GM21825 (cell line): ENCODE results near the gene C12orf54.
"Not testable (repeated sequence)": the region's sequence is repeated elsewhere in the genome, so short reads cannot be mapped to it uniquely, and the experiment has no call there.

Experiments used
- ATAC-seq: cut with Tn5 transposase; IDR thresholded peaks from one replicate; pipeline ENCODE4 v1.9.1; 2021; ENCODE audit warnings: mild to moderate bottlenecking, moderate library complexity; ENCODE audit not compliant: unreplicated experiment

C12orf54 gene

GRCh38 chr12:48506836-48507235 lies 24.5 kb downstream of the C12orf54 start:
- ATAC-seq: not testable (repeated sequence)

GRCh38 chr12:48508987-48509386 lies 26.7 kb downstream of the C12orf54 start:
- ATAC-seq: no peak

- no peak for ATAC-seq
These were observed 27.8 kb downstream of the C12orf54 start for GRCh38 chr12:48510111-48510510.

GRCh38 chr12:48512855-48513254 lies 30.6 kb downstream of the C12orf54 start:
- peak; percentile 94 for ATAC-seq

- no peak for ATAC-seq
These were observed 32.4 kb downstream of the C12orf54 start for GRCh38 chr12:48514728-48515127.

- ATAC-seq: not testable (repeated sequence)
These were observed 38.1 kb downstream of the C12orf54 start for GRCh38 chr12:48520381-48520780.

GRCh38 chr12:48525332-48525731 lies 43.0 kb downstream of the C12orf54 start, which contains the start of gene OR8S1:
Gene OR8S1, plus strand, starts transcription at chr12:48525632. Its CDS starts 0 bp downstream, at chr12:48525632.
- ATAC-seq: no peak

GRCh38 chr12:48527891-48528670 lies 45.8 kb downstream of the C12orf54 start:
- no peak for ATAC-seq

GRCh38 chr12:48532601-48533000 lies 50.3 kb downstream of the C12orf54 start:
- no peak for ATAC-seq

- ATAC-seq: no peak
These were observed 54.3 kb downstream of the C12orf54 start for GRCh38 chr12:48536602-48537001.

- ATAC-seq: no peak
These were observed 60.1 kb downstream of the C12orf54 start for GRCh38 chr12:48542300-48542928.

GRCh38 chr12:48545833-48546469 lies 63.7 kb downstream of the C12orf54 start:
- no peak for ATAC-seq
